Keratinocyte (primary cell): ENCODE data around the gene ANKRD42. TPM values are rescaled to one million over a fixed set of nuclear protein-coding genes. Genes with fewer than 3 reads are reported as not detected.

Source experiments
- DNase-seq: peaks from one replicate; pipeline ENCODE4 v3.0.0-alpha.2; 2011; ENCODE audit warnings: low read depth, missing footprints, low spot score
- FAIRE-seq: peaks from 2 replicates; lab custom pipeline; 2011; peaks lifted over from hg19 to GRCh38; lab: Jason Lieb, UNC
- H2AFZ ChIP-seq: 2 replicates; pipeline ENCODE4 v1.6.0; 2012; ENCODE audit warnings: low read length, control low read depth, inconsistent platforms; ENCODE audit not compliant: control insufficient read depth
- H3K27ac ChIP-seq: 2 replicates; pipeline ENCODE4 v1.5.1; 2011; ENCODE audit warnings: low read length; ENCODE audit not compliant: control insufficient read depth, insufficient read depth
- H3K27me3 ChIP-seq: 3 replicates; pipeline ENCODE4 v1.6.0; 2011; ENCODE audit warnings: low read length; ENCODE audit not compliant: control insufficient read depth, insufficient read depth; ENCODE audit errors: extremely low read depth
- H3K36me3 ChIP-seq, 2 experiments: 2 replicates in 1 of 2; 3 replicates in 1 of 2; pipeline ENCODE4 v1.5.1; 2011; ENCODE audit warnings: low read length in 2 of 2, mild to moderate bottlenecking in 1 of 2; ENCODE audit not compliant: control insufficient read depth in 2 of 2, insufficient read depth in 2 of 2; ENCODE audit errors: extremely low read depth in 1 of 2
- H3K4me1 ChIP-seq: 3 replicates; pipeline ENCODE4 v1.5.1; 2011; ENCODE audit warnings: low read length; ENCODE audit not compliant: control insufficient read depth, insufficient read depth; ENCODE audit errors: extremely low read depth
- H3K4me2 ChIP-seq: 3 replicates; pipeline ENCODE4 v1.6.0; 2011; ENCODE audit warnings: low read depth, low read length; ENCODE audit not compliant: control insufficient read depth, insufficient read depth; ENCODE audit errors: extremely low read depth
- H3K4me3 ChIP-seq, 3 experiments: fragments of 200-600 bp in 1 of 3; sonication (generic) in 1 of 3; 2 replicates in 2 of 3; 3 replicates in 1 of 3; pipeline ENCODE4 v1.5.1; 2011 to 2016; ENCODE audit warnings: low read length in 3 of 3, mild to moderate bottlenecking in 3 of 3, control low read depth in 2 of 3, inconsistent platforms in 1 of 3, low read depth in 1 of 3, mixed read lengths in 1 of 3, mixed run types in 1 of 3, moderate library complexity in 1 of 3; ENCODE audit not compliant: control insufficient read depth in 2 of 3, insufficient read depth in 2 of 3; ENCODE audit errors: extremely low read depth in 1 of 3
- H3K79me2 ChIP-seq: 2 replicates; pipeline ENCODE4 v1.6.0; 2012; ENCODE audit warnings: low read length; ENCODE audit not compliant: control insufficient read depth, insufficient read depth
- H3K9ac ChIP-seq: 3 replicates; pipeline ENCODE4 v1.6.0; 2011; ENCODE audit warnings: low read length; ENCODE audit not compliant: control insufficient read depth, insufficient read depth; ENCODE audit errors: extremely low read depth
- H3K9me1 ChIP-seq: 3 replicates; pipeline ENCODE4 v1.6.0; 2011; ENCODE audit warnings: low read length; ENCODE audit not compliant: control insufficient read depth, insufficient read depth; ENCODE audit errors: extremely low read depth
- H3K9me3 ChIP-seq: 2 replicates; pipeline ENCODE4 v1.5.1; 2012; ENCODE audit warnings: low read depth, low read length; ENCODE audit not compliant: control insufficient read depth
- H4K20me1 ChIP-seq: 3 replicates; pipeline ENCODE4 v1.6.0; 2011; ENCODE audit warnings: low read length; ENCODE audit not compliant: control insufficient read depth, insufficient read depth; ENCODE audit errors: extremely low read depth
- EZH2 ChIP-seq: IDR thresholded peaks from one replicate; pipeline ENCODE4 v1.6.1; 2012; ENCODE audit warnings: inconsistent platforms, mild to moderate bottlenecking, low read length, moderate library complexity
- dilution Hi-C: fragments of 300-500 bp; cut with MboI; formaldehyde crosslinking; loops from one replicate; pipeline ENCODE4 v1.7.0; 2020; ENCODE audit warnings: low sequenced_read_pairs; ENCODE audit not compliant: extremely low pct_ligation_motif_present
- polyA plus RNA-seq, 5 experiments: library from polyadenylated mRNA; depleted of rRNA in 3 of 5; stranded (reverse) in 3 of 5; stranded (forward) in 1 of 5; unstranded in 1 of 5; fragments of >200 nt; gene quantifications; 1 replicate in 1 of 5; 2 replicates in 3 of 5; 3 replicates in 1 of 5; pipeline versions ENCODE4 v1.2.1 to v1.2.3, GENCODE V29; 2011 to 2012; ENCODE audit warnings: missing spikeins in 2 of 5, low read depth in 1 of 5, low replicate concordance in 1 of 5
- TF ChIP-seq, protein P1 (sequence below), 3 experiments: IDR thresholded peaks in 1 of 3; conservative IDR thresholded peaks in 1 of 3; optimal IDR thresholded peaks in 1 of 3; 2 replicates in 2 of 3; 3 replicates in 1 of 3; pipeline versions ENCODE3 to v1.5.1; 2011; ENCODE audit warnings: low read length in 3 of 3, mild to moderate bottlenecking in 3 of 3, moderate library complexity in 2 of 3, control low read depth in 1 of 3, inconsistent platforms in 1 of 3; ENCODE audit not compliant: insufficient read depth in 2 of 3; ENCODE audit errors: extremely low read depth in 1 of 3

ANKRD42 gene
- polyA plus RNA-seq, 1 donor (not counting 4 experiments of a cell fraction or from before 2014, with no cell fraction given): 11.0 TPM

DNA sequence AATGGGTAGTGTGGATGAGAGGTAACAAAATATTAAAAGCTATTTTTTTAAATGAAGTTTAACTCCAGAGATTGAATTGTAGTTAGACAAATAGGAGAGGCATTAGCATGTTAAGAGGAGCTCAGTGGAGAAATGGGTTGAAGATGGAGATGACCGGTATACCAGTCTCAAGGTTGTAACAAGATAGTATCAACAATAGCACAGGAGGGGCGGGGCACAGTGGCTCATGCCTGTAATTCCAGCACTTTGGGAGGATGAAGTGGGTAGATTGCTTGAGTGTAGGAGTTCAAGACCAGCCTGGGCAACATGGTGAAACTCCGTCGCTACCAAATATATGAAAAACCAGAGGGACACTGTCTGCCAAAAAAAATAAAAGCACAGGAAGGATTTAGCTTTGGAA is 6.0 kb upstream of the ANKRD42 start:
- H3K36me3 ChIP-seq: peaks cover 13 to 30% of the 10 kb centered on the region in 2 experiments
- H3K27me3 ChIP-seq: no peaks in the 10 kb centered on the region
- no peak overlapping the region for H3K4me2 ChIP-seq
- TF ChIP-seq, protein P1, sequence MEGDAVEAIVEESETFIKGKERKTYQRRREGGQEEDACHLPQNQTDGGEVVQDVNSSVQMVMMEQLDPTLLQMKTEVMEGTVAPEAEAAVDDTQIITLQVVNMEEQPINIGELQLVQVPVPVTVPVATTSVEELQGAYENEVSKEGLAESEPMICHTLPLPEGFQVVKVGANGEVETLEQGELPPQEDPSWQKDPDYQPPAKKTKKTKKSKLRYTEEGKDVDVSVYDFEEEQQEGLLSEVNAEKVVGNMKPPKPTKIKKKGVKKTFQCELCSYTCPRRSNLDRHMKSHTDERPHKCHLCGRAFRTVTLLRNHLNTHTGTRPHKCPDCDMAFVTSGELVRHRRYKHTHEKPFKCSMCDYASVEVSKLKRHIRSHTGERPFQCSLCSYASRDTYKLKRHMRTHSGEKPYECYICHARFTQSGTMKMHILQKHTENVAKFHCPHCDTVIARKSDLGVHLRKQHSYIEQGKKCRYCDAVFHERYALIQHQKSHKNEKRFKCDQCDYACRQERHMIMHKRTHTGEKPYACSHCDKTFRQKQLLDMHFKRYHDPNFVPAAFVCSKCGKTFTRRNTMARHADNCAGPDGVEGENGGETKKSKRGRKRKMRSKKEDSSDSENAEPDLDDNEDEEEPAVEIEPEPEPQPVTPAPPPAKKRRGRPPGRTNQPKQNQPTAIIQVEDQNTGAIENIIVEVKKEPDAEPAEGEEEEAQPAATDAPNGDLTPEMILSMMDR (optimal IDR thresholded peaks at IDR 0.05 in 1 of 3, IDR thresholded peaks at IDR 0.05 in 1 of 3, conservative IDR thresholded peaks at IDR 0.05 in 1 of 3; ENCODE audit: extremely low read depth in 1 of 3, insufficient read depth in 2 of 3, low read length in 3 of 3): no peak
- no peak for TF ChIP-seq EZH2
- FAIRE-seq (no peak), DNase-seq (no peak)
- H3K4me1 ChIP-seq: peaks cover 6% of the 10 kb centered on the region
- H3K9ac ChIP-seq: no peak overlapping the region
- no peak overlapping the region for H2AFZ ChIP-seq
- no peaks in the 10 kb centered on the region for H3K9me1 ChIP-seq
- dilution Hi-C loops: no loop called here
- H3K9me3 ChIP-seq: no peaks in the 10 kb centered on the region
- H3K27ac ChIP-seq: no peak overlapping the region
- peaks cover 11% of the 10 kb centered on the region for H3K79me2 ChIP-seq
- H4K20me1 ChIP-seq: no peaks in the 10 kb centered on the region
- no peak overlapping the region for H3K4me3 ChIP-seq

DNA sequence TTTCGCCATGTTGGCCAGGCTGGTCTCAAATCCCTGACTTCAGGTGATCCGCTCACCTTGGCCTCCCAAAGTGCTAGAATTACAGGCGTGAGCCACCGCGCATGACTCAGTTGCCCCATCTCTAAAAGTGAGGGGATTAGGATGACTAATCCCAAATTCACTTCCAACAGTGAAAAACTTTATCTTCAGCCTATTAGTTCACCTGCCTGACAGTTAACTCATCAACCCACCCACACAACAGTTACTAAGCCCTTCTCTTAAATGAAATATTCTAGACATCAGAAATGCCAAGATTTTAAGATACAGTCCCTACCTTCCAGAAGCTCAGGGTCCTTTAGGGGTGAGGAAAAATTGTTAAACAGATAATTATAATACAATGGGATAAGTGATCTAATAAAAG is 2.0 kb upstream of the ANKRD42 start:
- no peaks in the 10 kb centered on the region for H4K20me1 ChIP-seq
- H3K9me3 ChIP-seq: no peaks in the 10 kb centered on the region
- dilution Hi-C loops: no loop called here
- H2AFZ ChIP-seq: no peak overlapping the region
- H3K4me1 ChIP-seq: peaks cover 17% of the 10 kb centered on the region
- FAIRE-seq (no peak), DNase-seq (no peak)
- peaks cover 12 to 18% of the 10 kb centered on the region in 2 experiments for H3K36me3 ChIP-seq
- H3K4me2 ChIP-seq: no peak overlapping the region
- H3K9me1 ChIP-seq: no peaks in the 10 kb centered on the region
- no peak overlapping the region for H3K9ac ChIP-seq
- H3K4me3 ChIP-seq: no peak overlapping the region
- peaks cover 23% of the 10 kb centered on the region for H3K79me2 ChIP-seq
- no peak overlapping the region for H3K27ac ChIP-seq
- no peak for TF ChIP-seq EZH2
- TF ChIP-seq, protein P1 (optimal IDR thresholded peaks at IDR 0.05 in 1 of 3, IDR thresholded peaks at IDR 0.05 in 1 of 3, conservative IDR thresholded peaks at IDR 0.05 in 1 of 3; ENCODE audit: extremely low read depth in 1 of 3, insufficient read depth in 2 of 3, low read length in 3 of 3): no peak
- no peaks in the 10 kb centered on the region for H3K27me3 ChIP-seq
